NAMALWA (cell line): ENCODE data around the gene PLIN4.

ENCODE experiments used
- DNase-seq: peaks from one replicate; pipeline ENCODE4 v3.0.0-alpha.2; 2015; ENCODE audit warnings: low spot score

Gene PLIN4

DNA sequence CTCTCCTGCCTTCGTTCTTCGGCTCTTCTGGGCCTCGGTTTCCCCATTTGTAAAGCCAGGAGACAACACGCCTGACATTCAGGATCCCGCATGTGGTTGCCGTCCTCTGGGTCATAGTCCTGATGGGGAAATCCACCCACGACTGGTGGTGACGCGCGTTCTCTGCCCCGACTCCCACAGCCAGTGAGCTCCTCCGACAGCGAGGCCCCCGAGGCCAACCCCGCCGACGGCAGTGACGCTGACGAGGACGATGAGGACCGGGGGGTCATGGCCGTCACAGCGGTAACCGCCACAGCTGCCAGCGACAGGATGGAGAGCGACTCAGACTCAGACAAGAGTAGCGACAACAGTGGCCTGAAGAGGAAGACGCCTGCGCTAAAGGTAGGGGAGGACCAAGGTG is 29.8 kb downstream of the PLIN4 start:
- DNase-seq, result no peak

- DNase-seq, result no peak
These were observed 30.7 kb downstream of the PLIN4 start for GRCh38 chr19:4487572-4487971.

DNA sequence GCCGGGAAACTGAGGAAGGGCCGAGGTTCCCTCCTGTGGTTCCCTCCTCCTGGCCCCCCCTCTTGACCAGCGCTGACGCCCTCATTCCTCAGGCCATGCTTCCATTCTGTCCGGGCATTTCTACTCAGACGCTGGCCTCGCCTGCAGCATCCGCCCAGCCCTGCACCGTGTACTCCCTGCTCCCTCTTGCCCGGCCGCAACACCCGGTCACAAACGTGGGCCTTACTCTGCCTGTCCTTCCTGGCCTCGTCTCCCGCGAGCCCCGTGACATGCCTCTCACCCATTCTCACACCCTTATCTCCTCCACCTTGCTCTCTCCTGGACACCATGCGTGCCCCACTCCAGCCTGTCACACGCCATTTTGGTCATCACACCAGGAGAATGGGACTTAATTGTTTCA is 34.9 kb downstream of the PLIN4 start:
- no peak for DNase-seq

- DNase-seq, result no peak
These were observed 35.4 kb downstream of the PLIN4 start for GRCh38 chr19:4482721-4483364.

- DNase-seq, result no peak
These were observed 41.1 kb downstream of the PLIN4 start for GRCh38 chr19:4477034-4477801.

GRCh38 chr19:4474514-4475022 is 43.7 kb downstream of the PLIN4 start:
- DNase-seq, result peak; percentile 72

DNA sequence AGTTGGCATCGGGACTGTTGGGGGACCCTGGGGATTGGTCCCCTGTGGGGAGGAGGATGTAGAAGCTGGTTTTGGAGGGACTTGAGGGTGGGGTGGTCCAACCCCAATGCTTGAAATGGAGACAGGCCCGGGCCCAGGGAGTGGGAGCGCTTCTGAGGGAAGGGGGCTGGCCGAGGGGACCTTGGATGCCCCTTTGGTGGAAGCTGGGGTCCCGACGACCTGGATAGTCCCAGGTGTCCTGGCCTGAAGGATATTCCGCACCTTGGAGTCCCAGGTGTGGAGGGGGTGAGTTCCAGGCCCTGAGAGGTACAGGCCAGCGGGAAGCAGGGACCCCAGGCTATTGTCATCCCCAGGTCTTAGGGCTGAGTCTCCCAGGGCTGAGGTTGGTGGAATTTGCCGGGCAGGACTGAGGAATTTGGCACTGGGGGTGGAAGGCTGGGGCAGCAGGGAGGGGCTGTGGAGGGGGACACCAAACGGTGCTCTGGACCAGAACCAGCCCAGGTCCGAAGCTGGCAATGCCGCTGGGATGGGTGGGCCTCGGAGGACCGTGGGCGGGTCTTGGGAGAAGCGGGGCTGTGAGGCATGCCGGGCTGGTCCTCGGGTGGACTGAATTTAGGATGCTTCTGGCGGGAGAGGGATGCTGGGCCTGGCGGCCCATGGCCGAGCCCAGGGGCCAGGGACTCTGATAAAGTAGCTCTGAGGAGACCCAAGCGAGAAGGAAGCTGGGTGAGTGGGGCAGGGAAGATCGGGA is 44.3 kb downstream of the PLIN4 start:
- DNase-seq, result no peak

GRCh38 chr19:4473011-4473762 is 45.1 kb downstream of the PLIN4 start:
- no peak for DNase-seq

DNA sequence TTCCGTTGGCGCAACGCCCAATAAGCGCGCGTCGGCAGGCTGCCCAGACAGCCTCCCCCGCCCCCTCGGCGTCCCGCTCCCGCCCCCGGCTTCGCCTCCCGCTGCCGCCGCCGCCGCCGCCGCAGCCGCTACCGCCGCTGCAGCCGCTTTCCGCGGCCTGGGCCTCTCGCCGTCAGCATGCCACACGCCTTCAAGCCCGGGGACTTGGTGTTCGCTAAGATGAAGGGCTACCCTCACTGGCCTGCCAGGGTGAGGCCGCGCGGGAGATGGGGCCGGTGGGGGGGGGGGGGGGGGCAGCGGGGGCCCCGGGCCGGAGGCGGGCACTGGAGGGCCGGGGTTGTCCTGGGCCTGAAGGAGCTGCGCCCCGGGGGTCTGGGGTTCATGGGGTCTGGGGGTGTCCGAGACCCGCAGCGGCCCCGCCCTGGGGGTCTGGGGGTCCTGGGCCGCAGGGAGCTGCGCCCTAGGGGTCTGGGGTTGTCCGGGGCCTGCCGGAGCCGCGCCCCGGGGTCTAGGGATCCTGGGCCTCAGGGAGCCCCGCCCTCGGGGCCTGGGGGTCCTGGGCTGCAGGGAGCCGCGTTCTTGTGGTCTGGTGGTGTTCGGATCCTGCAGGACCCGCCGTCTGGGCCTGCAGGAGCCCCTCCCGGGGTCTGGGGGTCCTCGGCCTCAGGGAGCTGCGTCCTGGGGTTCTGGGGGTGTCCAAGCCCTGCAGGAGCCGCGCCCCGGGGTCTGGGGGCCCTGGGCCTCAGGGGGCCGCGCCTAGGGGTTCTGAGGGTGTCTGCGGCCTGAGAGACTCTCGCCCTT is 45.9 kb downstream of the PLIN4 start, which contains the start of gene HDGFL2:
HDGFL2 (plus strand) TSS at position 124 of the 801 bp plus-strand sequence; CDS start at position 178, 54 bp downstream.
- DNase-seq, result no peak

DNA sequence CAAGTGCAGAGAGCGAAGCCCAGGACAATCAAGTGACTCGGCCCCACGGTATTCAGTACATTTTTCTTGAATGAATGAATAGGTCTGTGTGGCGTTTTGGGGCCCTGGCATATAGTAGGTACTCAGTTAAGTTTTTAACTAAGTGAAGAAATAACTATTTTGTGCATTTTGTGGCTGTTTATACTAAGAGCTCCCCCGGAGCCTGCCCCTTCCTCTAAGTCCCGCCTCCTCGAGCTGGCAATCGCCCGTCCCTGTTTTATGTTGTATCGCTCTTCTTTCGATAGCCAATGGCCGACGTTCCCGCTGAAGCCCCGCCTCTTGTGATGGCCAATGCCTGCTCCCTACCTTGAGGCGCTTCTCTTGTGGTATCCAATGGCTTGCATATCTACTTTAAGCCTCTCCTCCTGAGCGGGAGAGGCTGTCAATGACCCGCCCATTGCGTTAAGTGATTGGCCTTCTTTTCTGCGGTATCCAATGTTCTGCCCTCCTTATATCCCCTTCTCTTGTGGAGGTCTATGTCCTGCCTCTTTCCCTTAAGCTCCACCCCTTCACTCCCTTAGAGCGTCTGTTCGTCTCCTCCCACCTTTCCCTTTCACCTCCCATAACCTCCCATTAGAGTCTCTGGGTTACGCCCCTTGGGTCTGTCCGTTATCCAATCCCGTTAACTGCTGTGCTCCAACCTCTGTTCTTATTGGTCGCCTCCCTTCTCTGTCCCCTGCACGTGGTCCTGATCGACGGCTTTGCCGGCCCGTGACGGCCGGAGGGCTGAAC is 46.7 kb downstream of the PLIN4 start:
- peak; percentile 100 for DNase-seq

GRCh38 chr19:4467835-4468234 is 50.5 kb downstream of the PLIN4 start:
- no peak for DNase-seq

DNA sequence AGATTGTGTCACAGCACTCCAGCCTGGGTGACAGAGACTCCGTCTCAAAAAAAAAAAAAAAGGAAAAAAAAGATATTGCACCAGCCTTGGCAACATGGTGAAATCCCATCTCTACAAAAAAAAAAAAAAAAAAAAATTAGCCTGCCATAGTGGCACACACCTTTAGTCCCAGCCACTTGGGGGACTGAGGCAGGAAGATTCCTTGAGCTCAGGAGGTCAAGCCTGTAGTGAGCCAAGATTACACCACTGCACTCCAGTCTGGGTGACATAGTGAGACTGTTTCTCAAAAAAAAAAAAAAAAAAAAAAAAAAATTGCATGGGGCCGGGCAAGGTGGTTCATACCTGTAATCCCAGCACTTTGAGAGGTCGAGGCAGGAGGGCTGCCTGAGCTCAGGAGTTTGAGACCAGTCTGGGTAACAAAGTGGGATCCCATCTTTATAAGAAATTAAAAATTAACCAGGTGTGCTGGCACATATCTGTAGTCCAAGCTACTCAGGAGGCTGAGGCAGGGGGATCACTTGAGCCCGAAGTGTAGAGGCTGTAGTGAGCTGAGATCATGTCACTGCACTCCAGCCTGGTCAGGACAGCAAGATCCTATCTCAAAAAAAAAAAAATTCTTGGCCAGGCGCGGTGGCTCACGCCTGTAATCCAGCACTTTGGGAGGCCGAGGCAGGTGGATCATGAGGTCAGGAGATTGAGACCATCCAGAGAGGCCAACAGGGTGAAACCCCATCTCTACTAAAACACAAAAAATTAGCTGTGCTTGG is 53.3 kb downstream of the PLIN4 start:
- no peak for DNase-seq

DNA sequence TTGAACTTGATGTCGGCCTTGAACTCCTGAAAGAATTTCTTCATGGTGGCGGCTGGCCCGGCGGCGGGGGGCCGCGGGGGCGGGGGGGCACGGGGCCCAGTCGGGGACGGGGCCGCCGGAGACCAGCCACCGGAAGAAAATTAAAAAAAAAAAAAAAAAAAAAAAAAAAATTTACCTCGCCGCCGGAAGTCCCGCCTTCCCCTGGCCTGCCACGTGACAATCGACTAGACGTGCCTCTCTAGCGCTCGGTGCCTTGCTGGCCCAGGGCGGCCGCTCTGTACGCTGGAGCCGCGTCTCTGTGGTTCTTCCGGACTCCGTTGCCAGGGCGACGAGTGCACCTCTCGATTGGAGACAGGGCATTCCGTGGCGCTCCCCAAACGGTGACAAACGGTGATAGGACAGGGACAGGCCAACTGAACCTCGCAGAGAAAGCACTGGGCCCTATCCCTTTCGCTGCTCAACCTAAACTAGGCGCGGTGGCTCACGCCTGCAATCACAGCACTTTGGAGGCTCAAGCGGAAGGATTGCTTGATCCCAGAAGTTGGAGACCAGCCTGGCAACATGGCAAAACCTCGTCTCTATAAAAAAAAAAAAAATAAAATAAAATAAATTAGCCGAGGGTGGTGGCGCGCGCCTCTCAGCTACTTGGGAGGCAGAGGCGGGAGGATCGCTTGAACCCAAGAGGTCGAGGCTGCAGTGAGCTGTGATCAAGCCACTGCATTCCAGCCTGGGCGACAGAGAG is 60.5 kb downstream of the PLIN4 start, which contains the start of gene UBXN6:
UBXN6 (minus strand) TSS at position 141 of the 742 bp plus-strand sequence; CDS start at position 44, 97 bp downstream.
- peak; percentile 98 for DNase-seq

- peak; percentile 68 for DNase-seq
These were observed 61.2 kb downstream of the PLIN4 start for GRCh38 chr19:4456843-4457653.

DNA sequence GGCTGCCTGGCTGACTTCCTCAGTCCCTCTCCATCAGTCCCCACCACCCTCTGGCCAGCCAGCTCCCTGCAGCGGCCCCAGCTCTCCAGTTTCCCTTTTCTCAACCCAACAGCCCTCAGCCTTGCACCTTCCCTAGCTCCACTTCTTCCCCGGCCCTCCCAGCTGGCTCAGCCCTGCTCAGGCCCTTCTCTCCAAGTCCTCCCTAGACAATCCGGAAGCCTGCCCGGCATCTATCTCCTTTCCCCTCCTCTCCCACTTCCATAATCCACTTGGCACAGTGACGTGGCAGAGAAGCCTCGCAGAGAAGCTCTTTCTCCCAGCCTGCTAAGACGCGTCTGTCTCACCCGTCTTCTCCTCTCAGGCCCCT is 61.8 kb downstream of the PLIN4 start:
- no peak for DNase-seq

- no peak for DNase-seq
These were observed 62.4 kb downstream of the PLIN4 start for GRCh38 chr19:4455719-4456475.
